Stimulated activated CD8-positive, alpha-beta memory T cell treated with anti-CD3 and anti-CD28 coated beads, Interleukin-4, amount 100 ng/mL, for 4 hours (primary cell): ENCODE results near the gene OLA1.

Experiments used
- DNase-seq, 2 donors: peaks; one replicate each; pipeline ENCODE4 v3.0.0-alpha.2; 2020; ENCODE audit warnings: low read depth in 2 of 2, low spot score in 1 of 2

OLA1 gene

DNA sequence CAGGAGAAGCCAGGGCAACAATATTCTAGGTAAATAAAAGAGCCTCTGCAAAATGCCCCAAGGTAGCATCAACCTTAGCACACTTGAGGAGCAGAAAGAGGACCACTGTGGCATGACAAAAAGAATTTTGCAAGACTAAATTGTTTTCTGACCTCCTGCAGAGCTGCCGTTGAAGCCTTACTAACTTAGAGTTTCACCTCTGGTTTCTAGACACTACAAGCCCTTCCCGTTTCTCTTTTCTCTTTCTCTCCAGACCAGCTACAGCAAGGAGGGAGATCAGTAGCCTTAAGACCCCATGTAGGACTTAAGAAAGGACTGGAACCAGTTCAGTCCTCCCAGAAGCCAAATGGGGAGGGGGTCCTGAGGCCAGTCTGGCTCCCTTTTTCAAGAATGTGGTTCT is 209.9 kb downstream of the OLA1 start:
- DNase-seq, result no peak

DNA sequence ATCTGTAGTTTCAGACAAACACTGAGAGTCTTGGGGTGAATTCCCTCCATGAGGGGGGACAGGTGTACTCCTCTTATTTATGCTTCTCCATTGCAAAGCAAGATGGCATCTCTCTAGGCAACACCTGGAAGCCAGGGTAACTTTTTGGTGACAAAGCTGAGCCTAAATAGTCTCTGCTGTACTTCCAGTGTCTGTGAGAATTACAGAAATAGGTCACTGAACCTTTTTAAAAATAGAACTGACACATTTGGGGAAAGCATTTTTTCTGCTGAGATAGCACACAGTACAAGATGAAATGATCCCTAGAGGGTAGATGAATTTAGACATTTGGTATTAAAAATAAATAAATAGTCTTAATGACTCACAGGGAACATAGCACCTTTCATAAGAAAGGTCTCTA is 211.5 kb downstream of the OLA1 start:
- DNase-seq, result no peak

DNA sequence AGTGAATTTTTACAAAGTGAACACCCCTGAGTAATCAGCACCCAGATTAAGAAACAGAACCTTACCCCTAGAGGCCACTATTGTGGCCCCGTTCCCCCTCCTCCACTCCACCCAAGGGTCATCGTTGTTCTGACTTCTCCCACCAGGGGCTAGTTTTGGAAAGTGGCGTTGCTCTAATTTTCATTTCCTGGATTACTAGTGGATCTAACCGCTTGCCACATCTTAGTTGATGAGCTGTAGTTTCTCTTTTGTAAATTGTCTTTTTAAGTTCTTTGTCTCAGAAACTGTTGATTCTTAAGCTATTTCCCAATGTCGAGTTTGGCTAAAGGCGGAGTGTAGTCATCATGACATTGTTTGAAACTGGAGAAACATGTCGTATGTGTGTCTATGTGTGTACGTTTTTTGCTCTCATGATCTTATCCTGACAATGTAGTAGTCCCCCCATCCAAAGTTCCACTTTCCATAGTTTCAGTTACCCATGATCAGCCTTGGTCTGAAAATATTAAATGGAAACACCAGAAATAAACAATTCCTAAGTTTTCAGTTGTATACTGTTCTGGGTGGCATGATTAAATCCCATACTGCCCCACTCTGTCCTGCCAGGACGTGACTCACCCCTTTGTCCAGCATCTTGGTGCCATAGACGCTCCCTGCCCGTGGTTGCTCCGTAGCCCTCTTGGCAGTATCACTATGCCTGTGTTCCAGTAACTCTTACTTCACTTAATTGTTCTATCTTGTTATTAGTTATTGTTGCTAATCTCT is 212.2 kb downstream of the OLA1 start:
- DNase-seq, result no peak

DNA sequence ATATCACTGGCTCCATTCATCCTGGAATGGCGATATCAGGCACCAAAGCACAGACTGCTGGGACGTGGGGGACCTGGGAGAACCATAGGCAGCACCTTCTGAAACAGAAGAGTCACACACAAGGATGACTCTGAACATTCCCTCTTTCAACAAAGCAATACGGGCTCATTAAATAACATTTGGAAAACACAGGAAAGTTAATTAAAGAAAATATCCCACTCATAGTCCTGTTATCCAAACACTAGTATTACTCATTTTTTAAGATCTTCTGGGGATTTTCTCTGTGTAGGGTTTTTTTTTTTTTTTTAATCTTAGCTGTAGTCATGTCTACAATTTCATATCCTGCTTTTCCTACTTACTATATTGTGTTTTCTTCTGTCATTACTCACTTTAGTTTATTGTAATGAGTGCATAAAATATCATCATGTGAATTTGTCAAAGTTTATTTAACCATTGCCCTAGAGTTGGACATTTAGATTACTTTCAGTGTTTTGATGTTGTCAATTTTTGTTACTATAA is 213.2 kb downstream of the OLA1 start:
- no peak for DNase-seq

DNA sequence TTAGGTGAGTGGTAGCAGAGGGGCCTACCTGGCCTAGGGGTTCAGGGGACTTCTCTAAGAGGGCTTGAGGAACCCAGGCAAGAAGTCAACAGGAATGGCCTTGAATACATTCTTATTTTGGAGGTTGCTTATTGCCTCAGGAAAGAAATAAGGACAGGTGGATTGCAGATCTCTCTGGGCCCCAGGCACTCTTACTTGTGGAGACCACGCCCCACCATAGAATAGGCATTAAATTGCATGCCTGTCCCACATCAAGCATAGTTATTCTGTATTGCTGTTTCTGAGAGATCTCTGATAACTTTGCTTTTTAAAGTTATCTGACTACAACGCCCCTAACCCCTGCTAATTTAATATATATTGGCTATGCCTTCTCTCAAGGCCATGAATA is 215.2 kb downstream of the OLA1 start:
- no peak for DNase-seq

DNA sequence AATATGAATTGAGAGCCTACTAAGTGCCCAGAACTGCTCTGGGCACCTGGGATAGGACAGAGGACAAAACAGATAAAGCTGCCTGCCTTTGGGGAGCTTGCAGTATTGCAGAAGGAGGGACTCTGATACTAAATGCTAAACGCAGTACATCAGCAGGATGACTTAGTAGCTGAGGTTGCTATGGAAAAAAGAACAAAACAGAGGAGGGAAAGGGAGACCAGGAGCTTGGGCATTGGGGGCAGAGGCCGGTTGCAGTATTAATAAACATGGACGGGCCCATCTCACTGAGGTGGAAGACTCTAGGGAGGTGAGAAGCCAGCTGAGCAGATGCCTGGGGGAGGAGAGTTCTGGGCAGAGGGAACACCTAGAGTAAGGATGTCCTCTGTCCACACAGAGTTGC is 217.1 kb downstream of the OLA1 start:
- no peak for DNase-seq

DNA sequence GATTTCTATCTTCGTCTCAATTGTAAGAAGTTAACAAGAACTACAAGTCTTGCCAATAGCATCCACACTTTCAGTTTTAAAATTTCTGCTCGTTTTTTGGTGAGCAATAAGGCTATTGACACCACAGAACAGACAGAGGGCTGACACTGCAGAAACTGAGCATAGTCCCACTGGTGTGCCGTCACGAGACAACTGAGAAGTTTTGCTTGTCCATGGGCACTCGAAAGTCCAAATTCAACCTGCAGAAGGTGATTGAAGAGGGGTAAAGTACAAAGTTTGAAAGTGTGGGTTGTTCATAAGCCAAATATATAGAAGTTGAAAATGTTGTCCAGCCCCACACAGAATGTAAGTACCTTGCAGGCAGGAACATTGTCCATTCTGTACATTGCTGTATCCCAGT is 219.4 kb downstream of the OLA1 start:
- no peak for DNase-seq

DNA sequence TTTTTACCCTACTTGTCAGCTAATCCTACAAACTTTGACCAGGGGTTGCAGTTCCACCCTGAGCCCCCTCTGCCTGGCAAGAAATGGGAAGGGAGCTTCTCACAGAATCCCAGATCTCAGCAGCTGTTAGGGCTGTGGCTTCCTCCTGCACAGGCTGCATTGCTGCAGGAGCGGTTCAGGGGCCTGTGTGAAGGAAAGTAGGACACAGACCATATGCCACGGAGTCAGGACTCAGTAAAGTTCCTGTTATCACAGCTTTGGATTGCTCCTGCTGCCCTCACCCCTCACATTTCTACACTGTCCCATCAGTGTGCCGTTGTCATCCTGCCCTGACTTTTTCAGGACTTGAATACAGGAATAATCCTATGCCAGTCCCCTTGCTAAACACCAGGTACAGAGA is 220.4 kb downstream of the OLA1 start:
- DNase-seq, result no peak

DNA sequence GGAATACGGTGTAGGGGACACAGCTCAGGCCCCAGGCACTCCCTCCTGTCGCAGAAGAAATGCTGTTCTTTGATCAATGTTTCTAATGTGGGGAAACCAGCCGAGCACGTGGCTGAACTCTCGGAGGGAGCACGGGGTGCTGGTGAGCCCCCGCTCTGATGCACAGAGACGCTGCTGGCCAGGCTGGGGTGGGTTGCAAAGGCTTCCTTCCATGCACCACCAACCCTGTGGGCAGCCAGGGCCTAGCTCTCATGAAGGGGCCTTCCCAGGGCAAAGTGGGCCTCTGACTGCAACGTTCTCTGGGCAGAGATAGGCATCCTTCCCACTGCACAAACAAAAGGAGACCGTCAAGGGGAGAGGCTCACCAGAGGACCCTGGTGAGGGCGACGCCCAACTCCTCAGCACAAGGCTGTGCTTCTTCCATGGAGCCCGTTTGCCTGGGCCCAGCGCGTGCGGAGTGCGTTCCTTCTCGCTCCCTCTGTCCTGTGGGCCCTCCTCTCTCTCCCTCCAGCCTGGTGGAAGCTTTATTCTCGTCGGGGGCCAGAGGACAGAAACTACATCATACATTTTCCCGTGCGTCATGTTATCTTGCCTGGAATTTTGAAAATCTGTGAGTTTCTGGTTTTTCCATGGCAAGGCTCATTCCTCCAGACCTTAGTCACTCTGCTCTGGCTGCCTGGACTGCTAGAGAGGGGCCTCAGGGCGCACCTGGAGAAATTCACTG is 222.0 kb downstream of the OLA1 start:
- no peak for DNase-seq

DNA sequence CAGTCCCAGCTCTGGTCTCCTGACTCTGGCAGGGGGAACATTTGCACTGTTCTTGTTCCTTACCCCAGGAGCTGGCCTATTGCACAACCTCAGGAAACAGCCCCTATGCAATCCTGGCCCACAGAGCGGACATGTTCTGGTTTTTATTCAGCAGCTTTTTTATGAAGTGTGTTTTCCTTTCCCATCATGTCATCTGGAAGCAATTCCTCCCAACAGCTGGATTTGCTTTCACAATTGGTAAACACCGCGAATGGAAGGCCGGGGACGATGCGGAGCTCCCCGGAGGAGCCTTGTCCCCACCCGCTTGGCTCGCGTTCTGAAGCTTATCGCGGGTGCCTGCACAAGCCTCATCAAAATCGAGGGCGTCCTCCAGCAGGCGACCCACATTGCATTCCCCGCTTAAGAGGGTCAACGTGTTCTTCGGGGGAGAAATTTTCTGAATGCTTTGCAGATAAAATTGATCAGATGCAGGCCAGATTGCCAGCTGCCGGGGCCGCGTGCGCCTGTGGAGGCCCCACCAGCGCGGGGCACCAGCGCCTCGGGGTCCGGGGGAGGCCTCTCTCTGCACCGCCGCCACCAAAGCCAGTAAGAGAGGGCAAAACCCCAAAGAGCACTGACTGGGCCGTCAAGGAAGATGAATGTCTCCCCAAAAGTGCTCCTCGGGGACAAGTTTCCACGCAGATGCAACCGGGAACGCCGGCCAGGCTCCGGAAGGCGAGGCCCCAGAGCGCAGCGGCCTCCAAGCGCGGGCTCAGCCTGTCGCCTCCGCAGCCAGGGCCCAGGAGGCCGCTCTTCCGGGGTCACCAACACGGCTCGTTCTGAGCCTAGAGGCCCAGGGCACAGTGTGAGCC is 222.8 kb downstream of the OLA1 start:
- no peak for DNase-seq

DNA sequence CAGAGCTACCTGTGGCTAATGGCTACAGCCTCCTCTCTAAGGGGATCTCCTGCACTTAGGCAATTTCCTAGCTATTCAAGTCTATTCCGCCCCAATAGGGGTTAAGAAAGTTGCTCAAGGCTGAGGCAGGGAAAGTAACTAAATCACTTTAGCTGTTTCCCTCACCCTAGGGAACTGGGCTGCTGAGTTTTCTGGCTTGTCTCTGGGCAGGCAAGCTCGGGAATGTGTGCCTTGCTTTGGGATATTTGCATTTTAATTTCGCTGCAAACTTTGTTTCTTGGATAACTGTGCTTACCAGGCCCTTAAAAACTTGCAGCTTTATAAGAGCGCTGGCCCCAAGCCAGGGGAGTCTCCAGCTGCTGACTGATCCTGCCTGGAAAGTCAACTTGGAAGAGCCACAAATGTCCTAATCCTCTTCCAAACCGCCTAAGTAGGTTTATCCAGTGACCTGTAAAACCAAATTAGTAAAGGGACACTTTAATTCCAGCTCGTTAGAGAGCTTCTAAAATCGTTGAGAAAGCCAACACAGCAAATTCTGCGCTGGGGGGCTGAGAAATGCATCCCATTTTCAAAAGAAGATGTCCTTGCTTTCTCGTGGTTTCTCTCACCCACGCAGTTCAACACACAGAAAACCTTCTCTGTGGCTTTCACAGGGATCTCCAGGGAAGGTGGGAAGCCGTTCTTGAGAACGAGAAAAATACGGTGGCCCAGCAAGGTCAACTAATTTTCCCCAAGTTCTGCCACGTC is 223.6 kb downstream of the OLA1 start:
- DNase-seq, result no peak

DNA sequence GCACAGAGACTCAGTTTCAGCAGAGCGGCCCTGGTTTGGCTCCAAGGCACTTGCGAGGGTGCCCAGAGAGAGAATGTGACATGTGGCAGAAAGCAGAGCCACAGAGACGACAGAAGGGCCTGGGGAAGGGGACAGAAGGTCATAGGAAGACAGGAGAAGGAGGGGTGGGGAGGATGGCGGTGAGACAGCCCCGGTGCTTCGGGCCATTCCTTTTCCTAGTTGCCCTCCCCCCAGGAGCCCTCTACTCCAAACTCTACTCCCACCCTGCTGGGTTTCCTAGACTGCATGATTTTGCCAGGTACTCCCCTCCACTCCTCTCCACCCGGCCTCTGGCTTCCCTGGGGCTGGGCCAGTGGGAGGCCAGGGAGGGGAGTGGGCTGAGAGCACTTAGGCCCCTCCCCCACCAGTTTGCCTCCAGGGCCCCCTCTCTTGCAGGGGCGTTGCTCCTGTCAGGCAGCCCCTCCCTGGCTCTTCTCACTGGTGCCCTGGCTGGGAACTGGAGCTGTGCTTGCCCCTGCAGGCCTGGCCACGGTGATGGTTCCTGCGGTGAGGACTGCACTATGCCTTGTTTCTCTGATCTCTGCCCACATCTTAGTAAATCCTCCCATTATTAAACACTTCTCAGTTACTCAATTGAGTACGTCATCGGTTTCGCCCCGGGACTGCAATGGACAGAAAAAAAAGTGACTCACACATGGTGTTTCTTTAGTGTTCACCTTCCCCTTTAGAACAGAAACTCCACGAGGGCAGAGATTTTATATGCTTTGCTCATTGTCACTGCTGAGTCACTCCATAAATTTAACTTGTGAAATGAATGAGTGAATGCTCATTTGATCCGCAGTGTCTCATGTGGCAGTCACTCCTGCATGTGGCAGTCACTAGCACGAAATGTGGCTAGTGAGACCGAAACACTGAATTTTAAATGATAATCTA is 224.5 kb downstream of the OLA1 start:
- no peak for DNase-seq
